SK-N-SH (cell line): Measurements from ENCODE around the gene C1GALT1. TPM values are rescaled to one million over a fixed set of nuclear protein-coding genes. Genes with fewer than 3 reads are reported as not detected.
A peak's percentile ranks its signal among the peaks of the same experiment; 100 is the strongest.

Experiments used
- CTCF ChIA-PET: fragments of 300-600, 350-600 bp; formaldehyde crosslinking; extraction: SDS; loops from one replicate; lab custom pipeline; 2021; lab: Yijun Ruan, JAX
- POLR2A ChIA-PET: fragments of 350-600 bp; sonication (Branson Sonifier 250); formaldehyde crosslinking; extraction: SDS; loops from one replicate; lab custom pipeline; 2020; ENCODE audit warnings: antibody characterized with exemption, inconsistent platforms; lab: Yijun Ruan, JAX
- DNase-seq: peaks from one replicate; pipeline ENCODE4 v3.0.0; 2012
- H2AFZ ChIP-seq: fragments of 200-600 bp; sonication (generic); 2 replicates; pipeline ENCODE4 v1.8.1; 2016; ENCODE audit warnings: antibody characterized with exemption, mild to moderate bottlenecking, low read depth
- H3F3A ChIP-seq: fragments of 200-600 bp; sonication (generic); replicated peaks from 2 replicates; pipeline ENCODE3; 2016; ENCODE audit warnings: antibody characterized with exemption, mild to moderate bottlenecking; ENCODE audit not compliant: insufficient read depth
- H3K27ac ChIP-seq, 2 experiments: fragments of 200-500 bp in 1 of 2; fragments of 200-600 bp in 1 of 2; sonication (Bioruptor generic) in 1 of 2; sonication (generic), shearing (Covaris generic) in 1 of 2; 2 replicates each; pipeline versions ENCODE4 v1.5.1 to v1.6.1; 2014 to 2016; ENCODE audit warnings: low read depth in 2 of 2, inconsistent platforms in 1 of 2, low read length in 1 of 2, mild to moderate bottlenecking in 1 of 2, mixed read lengths in 1 of 2
- H3K27me3 ChIP-seq: fragments of 200-600 bp; sonication (generic), shearing (Covaris generic); 2 replicates; pipeline ENCODE4 v1.6.1; 2016; ENCODE audit warnings: mixed run types; ENCODE audit not compliant: insufficient read depth
- H3K36me3 ChIP-seq, 2 experiments: fragments of 200-500 bp in 1 of 2; fragments of 200-600 bp in 1 of 2; sonication (Bioruptor generic) in 1 of 2; sonication (generic) in 1 of 2; replicated peaks in 1 of 2; 2 replicates each; pipeline versions ENCODE3 to v1.5.1; 2014 to 2016; ENCODE audit warnings: low read length in 1 of 2, mild to moderate bottlenecking in 1 of 2; ENCODE audit not compliant: insufficient read depth in 2 of 2, control insufficient read depth in 1 of 2
- H3K4me1 ChIP-seq, 2 experiments: fragments of 200-500 bp in 1 of 2; fragments of 200-600 bp in 1 of 2; sonication (Bioruptor generic) in 1 of 2; sonication (generic), shearing (Covaris generic) in 1 of 2; 2 replicates each; pipeline versions ENCODE4 v1.5.1 to v1.6.1; 2014 to 2016; ENCODE audit warnings: low read depth in 1 of 2, low read length in 1 of 2, mixed run types in 1 of 2; ENCODE audit not compliant: insufficient read depth in 2 of 2, control insufficient read depth in 1 of 2
- H3K4me2 ChIP-seq: fragments of 200-600 bp; sonication (generic), shearing (Covaris generic); 2 replicates; pipeline ENCODE4 v1.6.1; 2017; ENCODE audit warnings: mixed run types
- H3K4me3 ChIP-seq, 2 experiments: fragments of 200-500 bp in 1 of 2; fragments of 200-600 bp in 1 of 2; sonication (Bioruptor generic) in 1 of 2; sonication (generic), shearing (Covaris generic) in 1 of 2; 2 replicates each; pipeline versions ENCODE4 v1.5.1 to v1.8.1; 2014 to 2016; ENCODE audit warnings: low read depth in 2 of 2, inconsistent platforms in 1 of 2, low read length in 1 of 2, mild to moderate bottlenecking in 1 of 2, mixed read lengths in 1 of 2, moderate library complexity in 1 of 2
- H3K79me2 ChIP-seq: fragments of 200-600 bp; sonication (generic); 2 replicates; pipeline ENCODE4 v1.8.1; 2017; ENCODE audit warnings: mild to moderate bottlenecking; ENCODE audit not compliant: insufficient read depth
- H3K9ac ChIP-seq: fragments of 200-600 bp; sonication (generic); 2 replicates; pipeline ENCODE4 v1.6.1; 2017; ENCODE audit warnings: mixed run types
- H3K9me2 ChIP-seq: fragments of 200-600 bp; sonication (generic); 2 replicates; pipeline ENCODE4 v1.6.1; 2017; ENCODE audit warnings: mixed run types
- H3K9me3 ChIP-seq: fragments of 200-600 bp; sonication (generic); 2 replicates; pipeline ENCODE4 v1.6.1; 2017; ENCODE audit warnings: mixed run types, mild to moderate bottlenecking, moderate library complexity
- H4K20me1 ChIP-seq: fragments of 200-600 bp; sonication (generic); 2 replicates; pipeline ENCODE4 v1.6.1; 2017; ENCODE audit warnings: mild to moderate bottlenecking, mixed run types; ENCODE audit not compliant: insufficient read depth
- CHD2 ChIP-seq: fragments of 150-350 bp; IDR thresholded peaks from 2 replicates; pipeline ENCODE4 v1.6.1; 2018; ENCODE audit warnings: low read length; ENCODE audit not compliant: partially characterized antibody
- CTCF ChIP-seq: fragments of 200-600 bp; sonication (generic); IDR thresholded peaks from 2 replicates; pipeline ENCODE4 v1.6.1; 2017; ENCODE audit warnings: antibody characterized with exemption, mild to moderate bottlenecking, moderate library complexity
- ELF1 ChIP-seq: IDR thresholded peaks from 2 replicates; pipeline ENCODE4 v1.4.0; 2012
- EP300 ChIP-seq, 2 experiments: IDR thresholded peaks; 2 replicates each; pipeline versions ENCODE4 v1.4.0 to v1.6.1; 2012; ENCODE audit warnings: borderline replicate concordance in 1 of 2, low read depth in 1 of 2, low read length in 1 of 2
- EZH2phosphoT487 ChIP-seq: fragments of 200-600 bp; sonication (generic); IDR thresholded peaks from 2 replicates; pipeline ENCODE4 v1.6.1; 2017; ENCODE audit warnings: low read depth, mixed run types, mild to moderate bottlenecking, antibody characterized with exemption, moderate library complexity, borderline replicate concordance
- FOSL2 ChIP-seq: IDR thresholded peaks from 2 replicates; pipeline ENCODE4 v1.4.0; 2012; ENCODE audit warnings: low read depth, mild to moderate bottlenecking, moderate library complexity, borderline replicate concordance
- FOXJ3 ChIP-seq: sonication (generic); formaldehyde crosslinking; IDR thresholded peaks from 2 replicates; pipeline ENCODE4 v1.5.1; 2020; ENCODE audit warnings: mild to moderate bottlenecking, missing genetic modification reagents
- FOXM1 ChIP-seq: IDR thresholded peaks from 2 replicates; pipeline ENCODE4 v1.4.0; 2012; ENCODE audit warnings: low read depth, mild to moderate bottlenecking
- MAX ChIP-seq: IDR thresholded peaks from 2 replicates; pipeline ENCODE4 v1.4.0; 2012; ENCODE audit warnings: low read depth
- MEF2A ChIP-seq: IDR thresholded peaks from 2 replicates; pipeline ENCODE4 v1.4.0; 2012; ENCODE audit warnings: low read depth, borderline replicate concordance
- MXI1 ChIP-seq: IDR thresholded peaks from 2 replicates; pipeline ENCODE4 v1.6.1; 2012; ENCODE audit warnings: mild to moderate bottlenecking, low read depth, low read length, improper control_type of control experiment
- NFIC ChIP-seq: IDR thresholded peaks from 2 replicates; pipeline ENCODE4 v1.4.0; 2012; ENCODE audit warnings: borderline replicate concordance
- NRF1 ChIP-seq: IDR thresholded peaks from 2 replicates; pipeline ENCODE4 v1.6.1; 2012; ENCODE audit warnings: low read depth, mild to moderate bottlenecking, low read length
- PBX3 ChIP-seq: IDR thresholded peaks from 2 replicates; pipeline ENCODE4; 2012
- POLR2AphosphoS5 ChIP-seq: IDR thresholded peaks from 2 replicates; pipeline ENCODE4 v1.6.1; 2012; ENCODE audit warnings: low read depth, low read length
- RAD21 ChIP-seq: IDR thresholded peaks from 2 replicates; pipeline ENCODE4 v1.6.1; 2012; ENCODE audit warnings: mild to moderate bottlenecking, low read length
- RCOR1 ChIP-seq: fragments of 150-350 bp; IDR thresholded peaks from 2 replicates; pipeline ENCODE4 v1.6.1; 2017; ENCODE audit warnings: antibody characterized with exemption, low read length
- REST ChIP-seq: IDR thresholded peaks from 2 replicates; pipeline ENCODE4 v1.6.1; 2012; ENCODE audit warnings: mild to moderate bottlenecking, low read depth, low read length, moderate library complexity
- RFX5 ChIP-seq: IDR thresholded peaks from 2 replicates; pipeline ENCODE4 v1.6.1; 2012; ENCODE audit warnings: mild to moderate bottlenecking, improper control_type of control experiment, low read length
- RXRA ChIP-seq: IDR thresholded peaks from 2 replicates; pipeline ENCODE4 v1.4.0; 2012; ENCODE audit warnings: low read depth, mild to moderate bottlenecking, borderline replicate concordance
- SIN3A ChIP-seq: IDR thresholded peaks from 2 replicates; pipeline ENCODE4 v1.6.1; 2012; ENCODE audit warnings: low read depth, mild to moderate bottlenecking, low read length, moderate library complexity, borderline replicate concordance
- SMC3 ChIP-seq: IDR thresholded peaks from 2 replicates; pipeline ENCODE4 v1.6.1; 2012; ENCODE audit warnings: low read depth, low read length, improper control_type of control experiment
- TAF1 ChIP-seq: IDR thresholded peaks from 2 replicates; pipeline ENCODE4 v1.6.1; 2012; ENCODE audit warnings: low read depth, mild to moderate bottlenecking, low read length, moderate library complexity, borderline replicate concordance
- TCF12 ChIP-seq: IDR thresholded peaks from 2 replicates; pipeline ENCODE4 v1.4.0; 2012
- TEAD4 ChIP-seq: IDR thresholded peaks from 2 replicates; pipeline ENCODE4 v1.4.0; 2012; ENCODE audit warnings: mild to moderate bottlenecking, borderline replicate concordance; ENCODE audit not compliant: insufficient read depth
- USF1 ChIP-seq: IDR thresholded peaks from 2 replicates; pipeline ENCODE4 v1.4.0; 2012; ENCODE audit warnings: low read depth, borderline replicate concordance
- YY1 ChIP-seq: IDR thresholded peaks from 2 replicates; pipeline ENCODE4 v1.4.0; 2012; ENCODE audit warnings: low read depth, mild to moderate bottlenecking
- WGBS: methylation state at CpG from one replicate; pipeline ENCODE4 v1.1.6; 2017; ENCODE audit warnings: low lambda C conversion rate; 5-methylcytosine and 5-hydroxymethylcytosine counted together
- polyA plus RNA-seq, 3 experiments: library from polyadenylated mRNA; depleted of rRNA; stranded (reverse); fragments of >200 nt; gene quantifications; 2 replicates each; pipeline ENCODE4 v1.2.3, GENCODE V29; 2012

C1GALT1 gene
- polyA plus RNA-seq, 1 of the 3 experiments (the other 2 are of a cell fraction), result 15.2 TPM

- H3K4me2 ChIP-seq, result peak overlapping the region; percentile 50
- peak overlapping the region; percentile 38; the same call in 1 of the 2 replicates for H3K9ac ChIP-seq
- DNase-seq, result no peak
- H3K9me3 ChIP-seq, result 0 out of 2 replicates have a peak, but pooled peaks cover 4% of the 10 kb centered on the region
- no peaks in the 10 kb centered on the region for H4K20me1 ChIP-seq
- peak overlapping the region; percentile 53 to 83 for H3K27ac ChIP-seq
- H3K27me3 ChIP-seq, result no peaks in the 10 kb centered on the region
- WGBS, result 28% methylated on average over 4 of the region's 4 CpGs
- no peak overlapping the region for H3K4me3 ChIP-seq
- ChIA-PET POLR2A (no interaction called here), CTCF (interaction anchor here (1.4 kb wide), 1 partner anchor 73 kb away, joined by 8 read pairs; no protein-coding TSS in a partner anchor)
- H3K4me1 ChIP-seq, result peaks cover 12 to 20% of the 10 kb centered on the region in 2 experiments
- H3K79me2 ChIP-seq, result no peaks in the 10 kb centered on the region
- H3F3A ChIP-seq, result peaks cover 21% of the 10 kb centered on the region
- H3K36me3 ChIP-seq, result no peaks in the 10 kb centered on the region
- peak overlapping the region; percentile 69 for H2AFZ ChIP-seq
- no peaks in the 10 kb centered on the region for H3K9me2 ChIP-seq
- TF ChIP-seq ELF1 (no peak), YY1 (no peak), MXI1 (no peak), MEF2A (no peak), CTCF (no peak), EP300 (IDR thresholded peaks at IDR 0.05; ENCODE audit: borderline replicate concordance in 1 of 2, low read depth in 1 of 2, low read length in 1 of 2) (no peak), NRF1 (no peak), EZH2phosphoT487 (no peak), RFX5 (no peak), FOSL2 (peak; percentile 81), REST (no peak), CHD2 (no peak), TAF1 (no peak), PBX3 (no peak), POLR2AphosphoS5 (no peak), RCOR1 (no peak), FOXJ3 (CRISPR knock-in tag) (no peak), MAX (peak; percentile 84), TEAD4 (no peak), NFIC (no peak), FOXM1 (no peak), RAD21 (no peak), USF1 (peak; percentile 92), RXRA (no peak), TCF12 (peak; percentile 25; the same call in 1 of the 2 replicates), SIN3A (no peak), SMC3 (no peak)
These were observed 5.8 kb upstream of the C1GALT1 start for GRCh38 chr7:7176406-7177043.
